ENCODE measurements around the gene AMFR. TPM values are rescaled to one million over a fixed set of nuclear protein-coding genes. Genes with fewer than 3 reads are reported as not detected.
A peak's percentile ranks its signal among the peaks of the same experiment; 100 is the strongest.

The AMFR gene
- total and polyA plus RNA-seq, 2 of the 13 experiments (the other 11 are each of a cell fraction or from before 2014, with no cell fraction given), result 52.9 to 108 TPM

DNA sequence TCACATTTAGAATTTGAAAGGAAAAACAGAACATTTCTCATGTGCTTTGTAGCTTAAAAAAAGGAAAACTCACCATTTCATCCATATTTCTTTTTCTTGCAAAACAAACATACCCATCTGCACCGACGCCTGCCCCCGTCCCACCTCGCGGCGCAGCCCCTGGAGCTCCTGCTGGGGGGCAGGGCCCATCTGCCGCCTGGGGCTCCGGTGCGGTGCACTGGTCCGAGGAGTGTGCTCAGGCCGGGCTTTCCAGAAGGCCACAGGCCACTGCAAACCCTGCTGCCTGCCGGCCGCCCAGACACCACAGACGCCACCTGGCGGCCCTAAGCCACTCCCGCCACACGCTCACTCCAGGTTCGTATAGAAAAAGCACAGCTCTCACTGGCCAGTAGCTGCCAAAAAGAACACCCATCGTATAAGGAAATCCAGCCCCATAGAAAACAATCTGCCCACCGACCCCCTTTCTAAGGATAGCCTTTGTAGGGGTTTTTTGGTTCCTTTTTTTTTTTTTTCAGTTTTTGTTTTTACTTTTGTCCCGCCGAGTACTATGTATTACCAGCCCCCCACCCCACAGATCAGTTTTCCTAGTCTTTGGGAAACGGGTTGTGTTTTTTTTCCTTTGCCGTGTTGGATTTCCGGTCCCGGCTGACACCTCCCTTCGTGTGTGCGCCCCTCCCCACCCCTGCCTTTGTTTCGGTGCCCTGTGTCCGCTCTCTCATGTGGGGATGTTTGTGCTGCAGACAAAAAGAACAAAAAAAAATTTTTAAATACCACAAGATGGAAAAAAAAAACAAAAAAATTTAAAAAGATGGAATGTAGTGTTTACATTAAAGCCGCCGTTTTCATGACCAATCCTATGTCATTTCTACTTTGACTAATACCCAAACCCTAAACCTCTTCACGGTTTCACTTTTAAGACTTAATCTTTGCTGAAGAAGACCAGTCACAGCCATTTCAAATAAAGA, 68.8 kb downstream of the AMFR start (continued):
- TF ChIP-seq TCF7L2 (IDR thresholded peaks at IDR 0.05; ENCODE audit: low read depth, low read length), result no peak
- peak; percentile 52; the same call in 1 of the 2 replicates for TF ChIP-seq SNAPC2 (CRISPR knock-in tag; IDR thresholded peaks at IDR 0.05)
- no peak for TF ChIP-seq ZSCAN22 (CRISPR knock-in tag; IDR thresholded peaks at IDR 0.05)
- no peak for TF ChIP-seq HDAC6 (IDR thresholded peaks at IDR 0.05; ENCODE audit: low read depth, low read length)
- TF ChIP-seq ZNF550 (CRISPR knock-in tag; IDR thresholded peaks at IDR 0.05; ENCODE audit: borderline replicate concordance), result no peak
- TF ChIP-seq, protein P1, sequence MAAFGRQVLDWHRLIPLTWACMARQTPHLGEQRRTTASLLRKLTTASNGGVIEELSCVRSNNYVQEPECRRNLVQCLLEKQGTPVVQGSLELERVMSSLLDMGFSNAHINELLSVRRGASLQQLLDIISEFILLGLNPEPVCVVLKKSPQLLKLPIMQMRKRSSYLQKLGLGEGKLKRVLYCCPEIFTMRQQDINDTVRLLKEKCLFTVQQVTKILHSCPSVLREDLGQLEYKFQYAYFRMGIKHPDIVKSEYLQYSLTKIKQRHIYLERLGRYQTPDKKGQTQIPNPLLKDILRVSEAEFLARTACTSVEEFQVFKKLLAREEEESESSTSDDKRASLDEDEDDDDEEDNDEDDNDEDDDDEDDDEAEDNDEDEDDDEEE (CRISPR knock-in tag; IDR thresholded peaks at IDR 0.05), result no peak; the same call in 1 of the 2 replicates
- TF ChIP-seq, protein P2, sequence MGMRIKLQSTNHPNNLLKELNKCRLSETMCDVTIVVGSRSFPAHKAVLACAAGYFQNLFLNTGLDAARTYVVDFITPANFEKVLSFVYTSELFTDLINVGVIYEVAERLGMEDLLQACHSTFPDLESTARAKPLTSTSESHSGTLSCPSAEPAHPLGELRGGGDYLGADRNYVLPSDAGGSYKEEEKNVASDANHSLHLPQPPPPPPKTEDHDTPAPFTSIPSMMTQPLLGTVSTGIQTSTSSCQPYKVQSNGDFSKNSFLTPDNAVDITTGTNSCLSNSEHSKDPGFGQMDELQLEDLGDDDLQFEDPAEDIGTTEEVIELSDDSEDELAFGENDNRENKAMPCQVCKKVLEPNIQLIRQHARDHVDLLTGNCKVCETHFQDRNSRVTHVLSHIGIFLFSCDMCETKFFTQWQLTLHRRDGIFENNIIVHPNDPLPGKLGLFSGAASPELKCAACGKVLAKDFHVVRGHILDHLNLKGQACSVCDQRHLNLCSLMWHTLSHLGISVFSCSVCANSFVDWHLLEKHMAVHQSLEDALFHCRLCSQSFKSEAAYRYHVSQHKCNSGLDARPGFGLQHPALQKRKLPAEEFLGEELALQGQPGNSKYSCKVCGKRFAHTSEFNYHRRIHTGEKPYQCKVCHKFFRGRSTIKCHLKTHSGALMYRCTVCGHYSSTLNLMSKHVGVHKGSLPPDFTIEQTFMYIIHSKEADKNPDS (CRISPR knock-in tag; IDR thresholded peaks at IDR 0.05), result no peak
- TF ChIP-seq ZNF451 (CRISPR knock-in tag; IDR thresholded peaks at IDR 0.05), result peak; percentile 85
- TF ChIP-seq, protein P3, sequence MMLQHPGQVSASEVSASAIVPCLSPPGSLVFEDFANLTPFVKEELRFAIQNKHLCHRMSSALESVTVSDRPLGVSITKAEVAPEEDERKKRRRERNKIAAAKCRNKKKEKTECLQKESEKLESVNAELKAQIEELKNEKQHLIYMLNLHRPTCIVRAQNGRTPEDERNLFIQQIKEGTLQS (CRISPR knock-in tag; IDR thresholded peaks at IDR 0.05), result 0 out of 2 replicates have a peak, but pooled peaks have one; percentile 27
- TF ChIP-seq ZNF569 (CRISPR knock-in tag; IDR thresholded peaks at IDR 0.05; ENCODE audit: borderline replicate concordance), result no peak
- 0 out of 2 replicates have a peak, but pooled peaks have one; percentile 52 for TF ChIP-seq ZNF616 (CRISPR knock-in tag; IDR thresholded peaks at IDR 0.05; ENCODE audit: low read depth)
- TF ChIP-seq, protein P4, sequence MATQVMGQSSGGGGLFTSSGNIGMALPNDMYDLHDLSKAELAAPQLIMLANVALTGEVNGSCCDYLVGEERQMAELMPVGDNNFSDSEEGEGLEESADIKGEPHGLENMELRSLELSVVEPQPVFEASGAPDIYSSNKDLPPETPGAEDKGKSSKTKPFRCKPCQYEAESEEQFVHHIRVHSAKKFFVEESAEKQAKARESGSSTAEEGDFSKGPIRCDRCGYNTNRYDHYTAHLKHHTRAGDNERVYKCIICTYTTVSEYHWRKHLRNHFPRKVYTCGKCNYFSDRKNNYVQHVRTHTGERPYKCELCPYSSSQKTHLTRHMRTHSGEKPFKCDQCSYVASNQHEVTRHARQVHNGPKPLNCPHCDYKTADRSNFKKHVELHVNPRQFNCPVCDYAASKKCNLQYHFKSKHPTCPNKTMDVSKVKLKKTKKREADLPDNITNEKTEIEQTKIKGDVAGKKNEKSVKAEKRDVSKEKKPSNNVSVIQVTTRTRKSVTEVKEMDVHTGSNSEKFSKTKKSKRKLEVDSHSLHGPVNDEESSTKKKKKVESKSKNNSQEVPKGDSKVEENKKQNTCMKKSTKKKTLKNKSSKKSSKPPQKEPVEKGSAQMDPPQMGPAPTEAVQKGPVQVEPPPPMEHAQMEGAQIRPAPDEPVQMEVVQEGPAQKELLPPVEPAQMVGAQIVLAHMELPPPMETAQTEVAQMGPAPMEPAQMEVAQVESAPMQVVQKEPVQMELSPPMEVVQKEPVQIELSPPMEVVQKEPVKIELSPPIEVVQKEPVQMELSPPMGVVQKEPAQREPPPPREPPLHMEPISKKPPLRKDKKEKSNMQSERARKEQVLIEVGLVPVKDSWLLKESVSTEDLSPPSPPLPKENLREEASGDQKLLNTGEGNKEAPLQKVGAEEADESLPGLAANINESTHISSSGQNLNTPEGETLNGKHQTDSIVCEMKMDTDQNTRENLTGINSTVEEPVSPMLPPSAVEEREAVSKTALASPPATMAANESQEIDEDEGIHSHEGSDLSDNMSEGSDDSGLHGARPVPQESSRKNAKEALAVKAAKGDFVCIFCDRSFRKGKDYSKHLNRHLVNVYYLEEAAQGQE (IDR thresholded peaks at IDR 0.05; ENCODE audit: borderline replicate concordance in 1 of 2, low read depth in 1 of 2, low read length in 2 of 2), result no peak
- TF ChIP-seq, protein P5, sequence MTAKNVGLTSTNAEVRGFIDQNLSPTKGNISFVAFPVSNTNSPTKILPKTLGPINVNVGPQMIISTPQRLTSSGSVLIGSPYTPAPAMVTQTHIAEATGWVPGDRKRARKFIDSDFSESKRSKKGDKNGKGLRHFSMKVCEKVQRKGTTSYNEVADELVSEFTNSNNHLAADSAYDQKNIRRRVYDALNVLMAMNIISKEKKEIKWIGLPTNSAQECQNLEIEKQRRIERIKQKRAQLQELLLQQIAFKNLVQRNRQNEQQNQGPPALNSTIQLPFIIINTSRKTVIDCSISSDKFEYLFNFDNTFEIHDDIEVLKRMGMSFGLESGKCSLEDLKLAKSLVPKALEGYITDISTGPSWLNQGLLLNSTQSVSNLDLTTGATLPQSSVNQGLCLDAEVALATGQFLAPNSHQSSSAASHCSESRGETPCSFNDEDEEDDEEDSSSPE (CRISPR knock-in tag; IDR thresholded peaks at IDR 0.05), result peak; percentile 86
- peak; percentile 58; the same call in 1 of the 2 replicates for TF ChIP-seq ARNTL (CRISPR knock-in tag; IDR thresholded peaks at IDR 0.05)
- TF ChIP-seq TBL1XR1 (IDR thresholded peaks at IDR 0.05; ENCODE audit: borderline replicate concordance, low read length, partially characterized antibody), result no peak
- 0 out of 2 replicates have a peak, but pooled peaks have one; percentile 49 for TF ChIP-seq SIN3A (IDR thresholded peaks at IDR 0.05; ENCODE audit: borderline replicate concordance, low read depth, low read length)
- TF ChIP-seq, protein P6, sequence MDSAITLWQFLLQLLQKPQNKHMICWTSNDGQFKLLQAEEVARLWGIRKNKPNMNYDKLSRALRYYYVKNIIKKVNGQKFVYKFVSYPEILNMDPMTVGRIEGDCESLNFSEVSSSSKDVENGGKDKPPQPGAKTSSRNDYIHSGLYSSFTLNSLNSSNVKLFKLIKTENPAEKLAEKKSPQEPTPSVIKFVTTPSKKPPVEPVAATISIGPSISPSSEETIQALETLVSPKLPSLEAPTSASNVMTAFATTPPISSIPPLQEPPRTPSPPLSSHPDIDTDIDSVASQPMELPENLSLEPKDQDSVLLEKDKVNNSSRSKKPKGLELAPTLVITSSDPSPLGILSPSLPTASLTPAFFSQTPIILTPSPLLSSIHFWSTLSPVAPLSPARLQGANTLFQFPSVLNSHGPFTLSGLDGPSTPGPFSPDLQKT (CRISPR knock-in tag; IDR thresholded peaks at IDR 0.05; ENCODE audit: borderline replicate concordance), result no peak
- TF ChIP-seq RCOR2 (CRISPR knock-in tag; IDR thresholded peaks at IDR 0.05), result 0 out of 2 replicates have a peak, but pooled peaks have one; percentile 54
